ENCODE data around the gene CYB561D2.

DNA sequence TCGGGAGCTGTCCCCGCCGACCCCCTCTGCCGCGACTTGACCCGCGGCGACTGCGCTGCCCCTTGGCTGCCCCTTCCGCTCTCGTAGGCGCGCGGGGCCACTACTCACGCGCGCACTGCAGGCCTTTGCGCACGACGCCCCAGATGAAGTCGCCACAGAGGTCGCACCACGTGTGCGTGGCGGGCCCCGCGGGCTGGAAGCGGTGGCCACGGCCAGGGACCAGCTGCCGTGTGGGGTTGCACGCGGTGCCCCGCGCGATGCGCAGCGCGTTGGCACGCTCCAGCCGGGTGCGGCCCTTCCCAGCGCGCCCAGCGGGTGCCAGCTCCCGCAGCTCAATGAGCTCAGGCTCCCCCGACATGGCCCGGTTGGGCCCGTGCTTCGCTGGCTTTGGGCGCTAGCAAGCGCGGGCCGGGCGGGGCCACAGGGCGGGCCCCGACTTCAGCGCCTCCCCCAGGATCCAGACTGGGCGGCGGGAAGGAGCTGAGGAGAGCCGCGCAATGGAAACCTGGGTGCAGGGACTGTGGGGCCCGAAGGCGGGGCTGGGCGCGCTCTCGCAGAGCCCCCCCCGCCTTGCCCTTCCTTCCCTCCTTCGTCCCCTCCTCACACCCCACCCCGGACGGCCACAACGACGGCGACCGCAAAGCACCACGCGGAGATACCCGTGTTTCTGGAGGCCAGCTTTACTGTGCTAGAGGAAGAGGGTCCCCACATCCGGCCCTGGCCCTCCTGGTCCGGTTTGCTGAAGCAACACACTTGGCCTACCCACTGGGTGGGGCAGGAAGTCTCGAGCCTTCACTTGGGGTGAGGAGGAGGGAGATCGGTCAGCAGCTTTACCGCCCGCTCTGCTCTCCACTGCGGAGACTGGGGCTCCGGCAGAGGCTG lies 10.0 kb upstream of the CYB561D2 start, which contains the start of gene RASSF1:
- TF ChIP-seq, protein P1, sequence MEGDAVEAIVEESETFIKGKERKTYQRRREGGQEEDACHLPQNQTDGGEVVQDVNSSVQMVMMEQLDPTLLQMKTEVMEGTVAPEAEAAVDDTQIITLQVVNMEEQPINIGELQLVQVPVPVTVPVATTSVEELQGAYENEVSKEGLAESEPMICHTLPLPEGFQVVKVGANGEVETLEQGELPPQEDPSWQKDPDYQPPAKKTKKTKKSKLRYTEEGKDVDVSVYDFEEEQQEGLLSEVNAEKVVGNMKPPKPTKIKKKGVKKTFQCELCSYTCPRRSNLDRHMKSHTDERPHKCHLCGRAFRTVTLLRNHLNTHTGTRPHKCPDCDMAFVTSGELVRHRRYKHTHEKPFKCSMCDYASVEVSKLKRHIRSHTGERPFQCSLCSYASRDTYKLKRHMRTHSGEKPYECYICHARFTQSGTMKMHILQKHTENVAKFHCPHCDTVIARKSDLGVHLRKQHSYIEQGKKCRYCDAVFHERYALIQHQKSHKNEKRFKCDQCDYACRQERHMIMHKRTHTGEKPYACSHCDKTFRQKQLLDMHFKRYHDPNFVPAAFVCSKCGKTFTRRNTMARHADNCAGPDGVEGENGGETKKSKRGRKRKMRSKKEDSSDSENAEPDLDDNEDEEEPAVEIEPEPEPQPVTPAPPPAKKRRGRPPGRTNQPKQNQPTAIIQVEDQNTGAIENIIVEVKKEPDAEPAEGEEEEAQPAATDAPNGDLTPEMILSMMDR (IDR thresholded peaks at IDR 0.05), result no peak
- TF ChIP-seq POLR2A (IDR thresholded peaks at IDR 0.05), result no peak

All from testis (tissue), 2 donors.